Natural killer cell (primary cell): Measurements from ENCODE around the gene RCAN3. TPM values are rescaled to one million over a fixed set of nuclear protein-coding genes. Genes with fewer than 3 reads are reported as not detected.
A peak's percentile ranks its signal among the peaks of the same experiment; 100 is the strongest.
"Not testable (repeated sequence)": the region's sequence is repeated elsewhere in the genome, so short reads cannot be mapped to it uniquely, and the experiment has no call there.

Experiments used
- ATAC-seq, 3 donors: fragments of 150-1000 bp in 2 of 3; fragments of 200-7000 bp in 1 of 3; cut with Tn5 transposase; 1 replicate in 1 of 3; 2 replicates in 2 of 3; pipeline ENCODE4 v1.10.0; 2021; ENCODE audit warnings: mild to moderate bottlenecking in 2 of 3, moderate library complexity in 2 of 3
- DNase-seq, 2 donors: peaks; one replicate each; pipeline versions ENCODE4 v3.0.0 to v3.0.0-alpha.2; 2013 to 2021; ENCODE audit warnings: mixed read lengths in 1 of 2
- H3K27ac ChIP-seq: one replicate; pipeline ENCODE4 v1.5.1; 2013; ENCODE audit warnings: mild to moderate bottlenecking, low read length
- H3K27me3 ChIP-seq: one replicate; pipeline ENCODE4 v1.6.1; 2013; ENCODE audit warnings: low read length; ENCODE audit not compliant: control insufficient read depth, insufficient read depth
- H3K36me3 ChIP-seq: one replicate; pipeline ENCODE4 v1.6.1; 2013; ENCODE audit warnings: low read length; ENCODE audit not compliant: control insufficient read depth, insufficient read depth
- H3K4me1 ChIP-seq: one replicate; pipeline ENCODE4 v1.6.1; 2013; ENCODE audit warnings: low read length; ENCODE audit not compliant: control insufficient read depth, insufficient read depth
- H3K4me3 ChIP-seq: one replicate; pipeline ENCODE4 v1.5.1; 2013; ENCODE audit warnings: low read length
- H3K9me3 ChIP-seq: one replicate; pipeline ENCODE4 v1.6.1; 2013; ENCODE audit warnings: low read length; ENCODE audit not compliant: control insufficient read depth, insufficient read depth
- H3K27ac Mint-ChIP-seq, 2 donors: one replicate each; pipeline ENCODE4 v1.8.0; 2022; ENCODE audit warnings: mild to moderate bottlenecking in 2 of 2, mixed read lengths in 2 of 2, moderate library complexity in 1 of 2
- H3K27me3 Mint-ChIP-seq, 2 donors: one replicate each; pipeline ENCODE4 v1.8.0; 2022; ENCODE audit warnings: low read depth in 2 of 2, mixed read lengths in 2 of 2
- H3K36me3 Mint-ChIP-seq: one replicate; pipeline ENCODE4 v1.8.0; 2022; ENCODE audit warnings: mixed read lengths
- H3K4me1 Mint-ChIP-seq, 2 donors: one replicate each; pipeline ENCODE4 v1.8.0; 2022; ENCODE audit warnings: mixed read lengths in 2 of 2
- H3K4me3 Mint-ChIP-seq: one replicate; pipeline ENCODE4 v1.8.0; 2022; ENCODE audit warnings: mild to moderate bottlenecking, moderate library complexity, mixed read lengths
- H3K9me3 Mint-ChIP-seq, 2 donors: one replicate each; pipeline ENCODE4 v1.8.0; 2022; ENCODE audit warnings: mixed read lengths in 2 of 2
- CTCF ChIP-seq: fragments of 200-600 bp; IDR thresholded peaks from one replicate; pipeline ENCODE4 v1.8.0; 2022; ENCODE audit warnings: antibody characterized with exemption
- WGBS: methylation state at CpG from one replicate; pipeline ENCODE4 v1.1.7; 2013; ENCODE audit warnings: missing lambda C conversion rate; ENCODE audit not compliant: insufficient coverage; 5-methylcytosine and 5-hydroxymethylcytosine counted together
- intact Hi-C: fragments of 100-400 bp; cut with micrococcal nuclease; formaldehyde crosslinking; loops from one replicate; pipeline ENCODE4 v1.14.2; 2022
- total RNA-seq, 4 donors: library from RNA; stranded (reverse); fragments of 120-200 nt in 1 of 4; gene quantifications; one replicate each; pipeline versions ENCODE4 v1.2.3 to v1.2.4, GENCODE V29; 2013 to 2022

RCAN3 gene
- total RNA-seq, 3 donors from 2014 or later (not counting 1 experiment from before 2014, with no cell fraction given): 4.5 to 8.1 (median 7.9) TPM

GRCh38 chr1:24526045-24526444 lies 23.4 kb downstream of the RCAN3 start:
- Histone ChIP-seq H3K36me3 (no peaks in the 10 kb centered on the region), H3K27me3 (no peaks in the 10 kb centered on the region), H3K4me3 (no peak overlapping the region), H3K9me3 (no peaks in the 10 kb centered on the region), H3K27ac (no peak overlapping the region), H3K4me1 (no peaks in the 10 kb centered on the region)
- intact Hi-C loops: no loop called here
- Mint-ChIP-seq H3K4me1 (no peaks in the 10 kb centered on the region), H3K9me3 (no peaks in the 10 kb centered on the region), H3K27me3 (peaks cover 9 to 44% of the 10 kb centered on the region in 2 donors), H3K27ac (no peak overlapping the region), H3K36me3 (no peaks in the 10 kb centered on the region), H3K4me3 (no peak overlapping the region)
- DNase-seq (no peak), ATAC-seq (no peak)
- TF ChIP-seq CTCF: no peak
- WGBS: 89% methylated on average over 7 of the region's 7 CpGs

- Mint-ChIP-seq H3K4me1 (no peaks in the 10 kb centered on the region), H3K9me3 (no peaks in the 10 kb centered on the region), H3K27me3 (peaks cover 9 to 44% of the 10 kb centered on the region in 2 donors), H3K4me3 (no peak overlapping the region), H3K27ac (no peak overlapping the region), H3K36me3 (no peaks in the 10 kb centered on the region)
- intact Hi-C loops: loop anchor here (1.0 kb wide), 1 partner anchor 112 kb away; the partner anchor contains the start of gene NIPAL3
- Histone ChIP-seq H3K4me3 (no peak overlapping the region), H3K27ac (no peak overlapping the region), H3K27me3 (no peaks in the 10 kb centered on the region), H3K36me3 (no peaks in the 10 kb centered on the region), H3K4me1 (no peaks in the 10 kb centered on the region), H3K9me3 (no peaks in the 10 kb centered on the region)
- DNase-seq (peak in 1 of 2 donors; percentile 74), ATAC-seq (peak in 1 of 3 donors; percentile 42)
- 80% methylated on average over 7 of the region's 8 CpGs for WGBS
- TF ChIP-seq CTCF: peak; percentile 54
Observed at GRCh38 chr1:24526940-24527542, 24.4 kb downstream of the RCAN3 start.

GRCh38 chr1:24528744-24529143 lies 26.1 kb downstream of the RCAN3 start:
- Mint-ChIP-seq H3K9me3 (no peaks in the 10 kb centered on the region), H3K4me3 (no peak overlapping the region), H3K27ac (no peak overlapping the region), H3K36me3 (no peaks in the 10 kb centered on the region), H3K27me3 (peaks cover 9 to 38% of the 10 kb centered on the region in 2 donors), H3K4me1 (no peaks in the 10 kb centered on the region)
- Histone ChIP-seq H3K9me3 (no peaks in the 10 kb centered on the region), H3K4me3 (no peak overlapping the region), H3K27me3 (no peaks in the 10 kb centered on the region), H3K27ac (no peak overlapping the region), H3K4me1 (no peaks in the 10 kb centered on the region), H3K36me3 (no peaks in the 10 kb centered on the region)
- TF ChIP-seq CTCF: no peak
- intact Hi-C loops: no loop called here
- no peak for ATAC-seq
- DNase-seq: no peak
- WGBS: 100% methylated on average over 1 of the region's 2 CpGs

- H3K27ac Mint-ChIP-seq, H3K36me3 ChIP-seq, ATAC-seq: not testable (repeated sequence)
Observed at GRCh38 chr1:24529292-24529691, 26.7 kb downstream of the RCAN3 start.

More at GRCh38 chr1:24529292-24529691, 26.7 kb downstream of the RCAN3 start:
- H3K4me1 Mint-ChIP-seq, H3K27me3 ChIP-seq, H3K9me3 ChIP-seq, H3K9me3 Mint-ChIP-seq, H3K36me3 Mint-ChIP-seq, H3K4me3 Mint-ChIP-seq, H3K4me3 ChIP-seq, H3K27ac ChIP-seq, DNase-seq, H3K4me1 ChIP-seq, intact Hi-C loops: not testable (repeated sequence)
- H3K27me3 Mint-ChIP-seq: peaks cover 11 to 38% of the 10 kb centered on the region in 2 donors
- WGBS: 99% methylated on average over 7 of the region's 7 CpGs
